Large intestine (tissue), 3 donors: ENCODE data around the gene DHH. TPM values are rescaled to one million over a fixed set of nuclear protein-coding genes. Genes with fewer than 3 reads are reported as not detected.

ENCODE experiments used
- DNase-seq, 2 donors: peaks; one replicate each; pipeline versions ENCODE4 v3.0.0 to v3.0.0-alpha.2; 2013
- H3K27ac ChIP-seq: one replicate; pipeline ENCODE4 v1.5.1; 2013; ENCODE audit warnings: low read length
- H3K27me3 ChIP-seq: 2 replicates; pipeline ENCODE4 v1.6.1; 2013; ENCODE audit warnings: low read length; ENCODE audit not compliant: control insufficient read depth, insufficient read depth
- H3K36me3 ChIP-seq: 2 replicates; pipeline ENCODE4 v1.6.1; 2013; ENCODE audit warnings: low read length; ENCODE audit not compliant: control insufficient read depth, insufficient read depth
- H3K4me1 ChIP-seq: one replicate; pipeline ENCODE4 v1.6.1; 2013; ENCODE audit warnings: low read length; ENCODE audit not compliant: control insufficient read depth, insufficient read depth
- H3K4me3 ChIP-seq: one replicate; pipeline ENCODE4 v1.5.1; 2013; ENCODE audit warnings: low read length
- H3K9me3 ChIP-seq: one replicate; pipeline ENCODE4 v1.6.1; 2013; ENCODE audit warnings: mild to moderate bottlenecking, low read depth, low read length, moderate library complexity; ENCODE audit not compliant: control insufficient read depth
- WGBS: methylation state at CpG from one replicate; pipeline ENCODE4 v1.1.5; 2013; ENCODE audit warnings: low lambda C conversion rate; ENCODE audit not compliant: insufficient coverage; 5-methylcytosine and 5-hydroxymethylcytosine counted together
- polyA plus RNA-seq: library from polyadenylated mRNA; unstranded; fragments of 120-200 nt; gene quantifications from one replicate; pipeline ENCODE4 v1.2.1, GENCODE V29; 2013

The DHH gene
- polyA plus RNA-seq, 1 donor = 0.52 TPM

GRCh38 chr12:49051777-49052438 lies 42.7 kb downstream of the DHH start:
- WGBS = 100% methylated on average over 1 of the region's 20 CpGs
- Histone ChIP-seq H3K27ac (no peak overlapping the region), H3K4me1 (peaks cover 14% of the 10 kb centered on the region), H3K4me3 (no peak overlapping the region), H3K36me3 (peaks cover 86% of the 10 kb centered on the region), H3K27me3 (no peaks in the 10 kb centered on the region), H3K9me3 (no peaks in the 10 kb centered on the region)
- no peak for DNase-seq

GRCh38 chr12:49051373-49051764 lies 43.2 kb downstream of the DHH start:
- peaks cover 90% of the 10 kb centered on the region for H3K36me3 ChIP-seq
- H3K27ac ChIP-seq = no peak overlapping the region
- peaks cover 9% of the 10 kb centered on the region for H3K4me1 ChIP-seq
- H3K27me3 ChIP-seq = no peaks in the 10 kb centered on the region
- no peaks in the 10 kb centered on the region for H3K9me3 ChIP-seq
- no peak for DNase-seq
- no peak overlapping the region for H3K4me3 ChIP-seq
- no CpG with 5 or more reads among the region's 18 CpGs for WGBS

- Histone ChIP-seq H3K36me3 (peaks cover 95% of the 10 kb centered on the region), H3K4me1 (peaks cover 3% of the 10 kb centered on the region), H3K27ac (no peak overlapping the region), H3K9me3 (no peaks in the 10 kb centered on the region), H3K4me3 (no peak overlapping the region), H3K27me3 (no peaks in the 10 kb centered on the region)
- 100% methylated on average over 1 of the region's 13 CpGs for WGBS
- no peak for DNase-seq
These were observed 43.9 kb downstream of the DHH start for GRCh38 chr12:49050507-49051372.

GRCh38 chr12:49049566-49050224 lies 44.9 kb downstream of the DHH start:
- Histone ChIP-seq H3K27me3 (no peaks in the 10 kb centered on the region), H3K36me3 (peaks cover 97% of the 10 kb centered on the region), H3K4me1 (no peaks in the 10 kb centered on the region), H3K27ac (no peak overlapping the region), H3K4me3 (no peak overlapping the region), H3K9me3 (no peaks in the 10 kb centered on the region)
- DNase-seq = no peak
- no CpG with 5 or more reads among the region's 20 CpGs for WGBS

GRCh38 chr12:49048953-49049352 lies 45.6 kb downstream of the DHH start:
- DNase-seq = no peak
- Histone ChIP-seq H3K4me3 (no peak overlapping the region), H3K27me3 (no peaks in the 10 kb centered on the region), H3K36me3 (peaks cover 97% of the 10 kb centered on the region), H3K4me1 (no peaks in the 10 kb centered on the region), H3K9me3 (no peaks in the 10 kb centered on the region), H3K27ac (no peak overlapping the region)
- no CpG with 5 or more reads among the region's 10 CpGs for WGBS

- Histone ChIP-seq H3K36me3 (peaks cover 97% of the 10 kb centered on the region), H3K4me3 (no peak overlapping the region), H3K27me3 (no peaks in the 10 kb centered on the region), H3K9me3 (no peaks in the 10 kb centered on the region), H3K4me1 (no peaks in the 10 kb centered on the region), H3K27ac (no peak overlapping the region)
- DNase-seq = no peak
- no CpG with 5 or more reads among the region's 12 CpGs for WGBS
These were observed 48.3 kb downstream of the DHH start for GRCh38 chr12:49046129-49046895.

- WGBS = no CpG with 5 or more reads among the region's 12 CpGs
- no peaks in the 10 kb centered on the region for H3K27me3 ChIP-seq
- no peak overlapping the region for H3K27ac ChIP-seq
- no peak for DNase-seq
- peaks cover 97% of the 10 kb centered on the region for H3K36me3 ChIP-seq
- H3K4me3 ChIP-seq = no peak overlapping the region
- H3K9me3 ChIP-seq = no peaks in the 10 kb centered on the region
- H3K4me1 ChIP-seq = no peaks in the 10 kb centered on the region
These were observed 49.9 kb downstream of the DHH start for GRCh38 chr12:49044660-49045059.

- H3K4me1 ChIP-seq = no peaks in the 10 kb centered on the region
- H3K36me3 ChIP-seq = peaks cover 97% of the 10 kb centered on the region
- peak in 1 of 2 donors; percentile 38 for DNase-seq
- no peaks in the 10 kb centered on the region for H3K27me3 ChIP-seq
- H3K27ac ChIP-seq = no peak overlapping the region
- no CpG with 5 or more reads among the region's 11 CpGs for WGBS
- no peaks in the 10 kb centered on the region for H3K9me3 ChIP-seq
- H3K4me3 ChIP-seq = no peak overlapping the region
These were observed 50.7 kb downstream of the DHH start for GRCh38 chr12:49043856-49044258.

- Histone ChIP-seq H3K27ac (no peak overlapping the region), H3K36me3 (peaks cover 97% of the 10 kb centered on the region), H3K27me3 (no peaks in the 10 kb centered on the region), H3K4me3 (no peak overlapping the region), H3K9me3 (no peaks in the 10 kb centered on the region), H3K4me1 (no peaks in the 10 kb centered on the region)
- DNase-seq = no peak
- no CpG with 5 or more reads among the region's 4 CpGs for WGBS
These were observed 51.4 kb downstream of the DHH start for GRCh38 chr12:49043241-49043640.
